Kidney epithelial cell (primary cell): Measurements from ENCODE around the gene SAFB. TPM values are rescaled to one million over a fixed set of nuclear protein-coding genes. Genes with fewer than 3 reads are reported as not detected.

Source experiments
- DNase-seq: peaks from one replicate; pipeline ENCODE4 v3.0.0-alpha.2; 2010; ENCODE audit warnings: low read depth
- H3K27me3 ChIP-seq: 2 replicates; pipeline ENCODE4 v1.6.0; 2011; ENCODE audit warnings: low read length; ENCODE audit not compliant: control insufficient read depth, insufficient read depth
- H3K36me3 ChIP-seq: 2 replicates; pipeline ENCODE4 v1.5.1; 2011; ENCODE audit warnings: low read length; ENCODE audit not compliant: control insufficient read depth, insufficient read depth
- H3K4me3 ChIP-seq: 2 replicates; pipeline ENCODE4 v1.5.1; 2011; ENCODE audit warnings: low read depth, mild to moderate bottlenecking, control low read depth, low read length
- total RNA-seq: library from RNA; depleted of rRNA; stranded (reverse); fragments of >200 nt; gene quantifications from 2 replicates; pipeline ENCODE4 v1.2.3, GENCODE V29; 2015
- TF ChIP-seq, protein P1 (sequence below): IDR thresholded peaks from 2 replicates; pipeline ENCODE4 v1.5.1; 2011; ENCODE audit warnings: mild to moderate bottlenecking, moderate library complexity, low read length, control low read depth, inconsistent platforms; ENCODE audit not compliant: insufficient read depth, poor library complexity, severe bottlenecking

SAFB gene
- total RNA-seq, 1 donor from 2014 or later = 45.7 TPM

DNA sequence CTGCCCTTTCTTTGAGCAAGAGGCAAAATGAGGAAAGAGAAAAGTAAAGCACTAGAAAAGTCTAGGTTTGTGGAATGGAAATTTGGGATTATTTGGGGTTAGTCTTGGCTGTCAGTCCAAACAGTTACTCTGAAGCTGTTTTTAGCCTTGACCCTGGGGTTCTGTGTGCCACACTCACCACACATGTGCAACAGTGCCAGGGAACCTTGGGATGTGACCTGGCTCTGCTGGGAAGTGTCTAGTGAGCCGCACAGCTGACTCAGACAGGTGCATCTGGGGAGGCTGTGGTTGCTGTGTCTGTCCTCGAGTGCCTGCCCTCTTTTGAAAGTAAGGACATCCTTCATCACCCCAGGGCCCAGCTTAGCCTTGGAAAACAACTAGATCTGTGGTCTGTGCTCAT, 41.6 kb downstream of the SAFB start:
- Histone ChIP-seq H3K4me3 (no peak overlapping the region), H3K27me3 (no peaks in the 10 kb centered on the region), H3K36me3 (peaks cover 6% of the 10 kb centered on the region)
- TF ChIP-seq, protein P1, sequence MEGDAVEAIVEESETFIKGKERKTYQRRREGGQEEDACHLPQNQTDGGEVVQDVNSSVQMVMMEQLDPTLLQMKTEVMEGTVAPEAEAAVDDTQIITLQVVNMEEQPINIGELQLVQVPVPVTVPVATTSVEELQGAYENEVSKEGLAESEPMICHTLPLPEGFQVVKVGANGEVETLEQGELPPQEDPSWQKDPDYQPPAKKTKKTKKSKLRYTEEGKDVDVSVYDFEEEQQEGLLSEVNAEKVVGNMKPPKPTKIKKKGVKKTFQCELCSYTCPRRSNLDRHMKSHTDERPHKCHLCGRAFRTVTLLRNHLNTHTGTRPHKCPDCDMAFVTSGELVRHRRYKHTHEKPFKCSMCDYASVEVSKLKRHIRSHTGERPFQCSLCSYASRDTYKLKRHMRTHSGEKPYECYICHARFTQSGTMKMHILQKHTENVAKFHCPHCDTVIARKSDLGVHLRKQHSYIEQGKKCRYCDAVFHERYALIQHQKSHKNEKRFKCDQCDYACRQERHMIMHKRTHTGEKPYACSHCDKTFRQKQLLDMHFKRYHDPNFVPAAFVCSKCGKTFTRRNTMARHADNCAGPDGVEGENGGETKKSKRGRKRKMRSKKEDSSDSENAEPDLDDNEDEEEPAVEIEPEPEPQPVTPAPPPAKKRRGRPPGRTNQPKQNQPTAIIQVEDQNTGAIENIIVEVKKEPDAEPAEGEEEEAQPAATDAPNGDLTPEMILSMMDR = no peak
- DNase-seq = no peak

DNA sequence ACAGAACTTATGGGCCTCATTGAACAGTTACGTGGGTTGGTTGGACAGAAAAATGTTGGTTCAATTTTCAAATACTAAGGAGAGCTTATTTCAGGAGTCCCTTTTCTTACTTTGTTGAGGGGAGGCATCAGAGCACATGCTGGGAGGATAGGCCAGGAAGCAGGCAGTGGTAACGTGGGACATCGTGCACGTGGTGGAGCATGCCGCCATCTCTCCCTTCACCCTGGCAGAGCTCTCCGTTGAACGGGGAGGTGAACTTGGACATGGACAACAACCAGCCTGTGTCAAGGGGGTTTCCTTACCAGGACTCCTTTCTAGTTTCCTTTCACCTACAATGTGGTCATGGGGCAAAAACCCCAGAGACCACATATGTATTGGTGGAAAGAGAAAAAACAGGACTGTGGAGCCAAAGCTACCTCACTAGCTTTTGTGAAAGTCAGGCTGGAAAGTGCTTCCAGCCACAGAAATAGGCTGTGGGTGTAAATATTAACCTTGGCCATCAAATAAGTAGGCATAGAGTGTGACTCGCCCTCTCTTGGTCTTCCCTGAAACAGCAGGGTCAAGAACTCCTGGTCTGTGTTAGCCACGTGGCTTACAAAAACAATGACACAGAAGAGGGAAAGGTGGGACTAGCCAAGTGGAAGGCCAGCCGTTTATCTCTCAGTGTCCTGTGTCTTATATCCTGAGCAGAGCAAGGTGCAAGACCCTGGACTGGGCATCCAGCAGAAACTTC, 43.1 kb downstream of the SAFB start:
- no peak overlapping the region for H3K4me3 ChIP-seq
- H3K36me3 ChIP-seq = peaks cover 5% of the 10 kb centered on the region
- TF ChIP-seq, protein P1 = peak; percentile 49
- H3K27me3 ChIP-seq = no peaks in the 10 kb centered on the region
- DNase-seq = peak; percentile 80

DNA sequence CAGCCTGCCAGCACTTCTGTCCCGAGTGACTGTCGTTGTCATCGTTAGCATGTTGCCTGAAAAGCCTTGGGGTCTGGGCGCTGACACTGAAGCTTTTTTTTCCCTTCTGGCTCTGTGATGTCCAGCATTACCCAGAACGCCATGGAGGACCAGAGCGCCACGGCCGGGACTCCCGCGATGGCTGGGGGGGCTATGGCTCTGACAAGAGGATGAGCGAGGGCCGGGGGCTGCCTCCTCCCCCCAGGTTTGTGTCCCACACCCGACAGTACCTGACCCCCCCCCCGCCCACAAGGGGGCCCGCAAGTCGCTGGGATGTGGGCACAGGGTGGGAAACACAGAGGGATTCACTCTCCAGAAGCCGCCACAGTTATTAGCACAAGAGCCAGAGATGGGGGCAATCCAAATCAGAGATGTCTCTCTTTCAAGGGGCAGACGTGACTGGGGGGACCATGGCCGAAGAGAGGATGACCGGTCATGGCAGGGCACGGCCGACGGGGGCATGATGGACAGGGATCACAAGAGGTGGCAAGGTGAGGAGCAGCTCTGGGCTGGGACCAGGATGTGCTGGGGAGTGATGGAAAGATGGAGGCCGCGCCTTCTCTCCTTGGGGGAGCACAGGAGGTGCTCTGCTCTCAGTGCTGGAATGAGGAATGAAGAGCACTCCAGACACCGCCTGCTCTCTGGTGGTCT, 44.2 kb downstream of the SAFB start:
- TF ChIP-seq, protein P1 = no peak
- peaks cover 5% of the 10 kb centered on the region for H3K36me3 ChIP-seq
- no peak for DNase-seq
- no peak overlapping the region for H3K4me3 ChIP-seq
- no peaks in the 10 kb centered on the region for H3K27me3 ChIP-seq

DNA sequence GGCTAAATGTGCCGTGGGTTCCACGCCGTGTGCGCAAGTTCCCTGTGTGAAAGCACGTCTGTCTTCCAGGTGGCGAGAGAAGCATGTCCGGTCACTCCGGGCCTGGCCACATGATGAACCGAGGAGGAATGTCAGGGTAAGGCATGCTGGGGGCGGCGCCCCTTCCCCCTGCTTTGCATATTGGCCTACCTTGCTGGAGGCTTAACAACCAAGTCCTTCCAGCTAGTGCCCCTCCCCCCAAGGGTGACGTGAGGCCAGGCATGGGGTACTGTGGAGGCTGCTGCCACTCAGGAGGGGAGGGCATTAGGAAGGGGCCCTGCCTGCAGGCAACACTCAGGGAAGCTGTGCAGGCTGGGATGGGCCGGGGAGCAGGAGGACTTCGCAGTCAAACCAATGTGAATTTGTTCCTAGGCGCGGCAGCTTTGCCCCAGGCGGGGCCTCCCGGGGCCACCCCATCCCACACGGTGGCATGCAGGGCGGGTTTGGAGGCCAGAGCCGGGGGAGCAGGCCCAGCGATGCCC, 44.9 kb downstream of the SAFB start:
- DNase-seq = no peak
- TF ChIP-seq, protein P1 = no peak
- Histone ChIP-seq H3K36me3 (peaks cover 5% of the 10 kb centered on the region), H3K4me3 (no peak overlapping the region), H3K27me3 (no peaks in the 10 kb centered on the region)

DNA sequence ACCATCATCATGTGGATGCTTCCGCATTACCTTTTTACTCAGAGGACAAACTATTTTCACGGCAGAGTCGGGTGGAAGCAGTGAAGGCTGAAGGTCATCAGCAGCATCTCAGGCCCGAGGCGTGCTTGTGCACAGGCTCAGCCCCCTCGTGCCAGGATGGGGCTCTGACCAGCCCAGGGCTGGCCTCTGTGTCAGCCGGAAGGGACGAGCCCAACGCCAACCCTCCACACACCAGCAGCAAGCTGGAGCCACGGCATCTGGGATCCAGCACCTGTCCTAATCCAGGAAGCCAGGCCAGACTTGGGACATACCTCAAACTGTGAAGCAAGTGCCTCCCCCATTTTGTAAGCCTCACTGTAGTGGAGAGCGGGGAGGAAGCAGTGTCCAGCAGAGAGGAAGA, 46.3 kb downstream of the SAFB start:
- no peak for DNase-seq
- no peak overlapping the region for H3K4me3 ChIP-seq
- TF ChIP-seq, protein P1 = no peak
- peaks cover 5% of the 10 kb centered on the region for H3K36me3 ChIP-seq
- no peaks in the 10 kb centered on the region for H3K27me3 ChIP-seq
